ENCODE measurements around the gene HELT. TPM values are rescaled to one million over a fixed set of nuclear protein-coding genes. Genes with fewer than 3 reads are reported as not detected.

Gene HELT
- total RNA-seq, 1 donor from 2014 or later = not detected

Other genes starting within 250 kb of the HELT start
- 145 TPM for gene ACSL1, start 192.5 kb upstream of the HELT start, total RNA-seq
- 22.7 TPM for gene SLC25A4, start 124.8 kb downstream of the HELT start, total RNA-seq
- gene CFAP97, start 185.5 kb downstream of the HELT start, total RNA-seq = 44.8 TPM
- gene SNX25, start 191.1 kb downstream of the HELT start, total RNA-seq = 33.6 TPM

All from sciatic nerve (tissue), 1 donor.